MM.1S (cell line): ENCODE measurements around the gene HIVEP2.

Experiments used
- CTCF ChIP-seq: fragments of 300-600 bp; sonication (generic); IDR thresholded peaks from 2 replicates; pipeline ENCODE4 v1.5.1; 2016; ENCODE audit warnings: antibody characterized with exemption, low read length, mixed read lengths
- EZH2 ChIP-seq: fragments of 300-600 bp; sonication (generic); optimal IDR thresholded peaks from 2 replicates; pipeline ENCODE3; 2017; ENCODE audit warnings: low read depth, mild to moderate bottlenecking, antibody characterized with exemption, low read length, mixed read lengths

GRCh38 chr6:142773859-142774648 is 170.9 kb downstream of the HIVEP2 start:
- TF ChIP-seq CTCF (no peak), EZH2 (no peak)
